Measurements from ENCODE around the gene FCMR. TPM values are rescaled to one million over a fixed set of nuclear protein-coding genes. Genes with fewer than 3 reads are reported as not detected.

Gene FCMR
- total RNA-seq, 4 donors from 2014 or later = 1.8 to 3.1 (median 2.6) TPM

DNA sequence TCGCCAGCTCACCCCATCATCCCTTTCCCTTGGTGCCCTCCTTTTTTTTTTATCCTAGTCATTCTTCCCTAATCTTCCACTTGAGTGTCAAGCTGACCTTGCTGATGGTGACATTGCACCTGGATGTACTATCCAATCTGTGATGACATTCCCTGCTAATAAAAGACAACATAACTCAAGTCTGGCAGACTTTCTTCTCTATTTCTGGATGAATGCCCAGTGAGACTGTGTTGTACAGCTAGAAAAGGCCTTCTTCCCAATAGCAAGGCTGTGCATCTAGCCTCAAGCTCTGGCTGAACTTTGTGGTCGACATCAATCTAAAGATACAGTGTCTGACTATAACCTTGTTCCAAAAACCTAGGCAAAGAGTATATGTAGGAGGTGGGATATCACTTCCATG lies 18.1 kb downstream of the FCMR start:
- H3K4me3 ChIP-seq = no peak overlapping the region
- H3K27me3 ChIP-seq = peaks cover 0 to 15% of the 10 kb centered on the region in 2 donors
- no peaks in the 10 kb centered on the region for H3K4me1 ChIP-seq
- no peaks in the 10 kb centered on the region for H3K36me3 ChIP-seq
- no peak for DNase-seq (ENCODE audit: low spot score in 2 of 2)
- H3K27ac ChIP-seq = no peak overlapping the region
- no peaks in the 10 kb centered on the region for H3K9me3 ChIP-seq
- TF ChIP-seq, protein P1, sequence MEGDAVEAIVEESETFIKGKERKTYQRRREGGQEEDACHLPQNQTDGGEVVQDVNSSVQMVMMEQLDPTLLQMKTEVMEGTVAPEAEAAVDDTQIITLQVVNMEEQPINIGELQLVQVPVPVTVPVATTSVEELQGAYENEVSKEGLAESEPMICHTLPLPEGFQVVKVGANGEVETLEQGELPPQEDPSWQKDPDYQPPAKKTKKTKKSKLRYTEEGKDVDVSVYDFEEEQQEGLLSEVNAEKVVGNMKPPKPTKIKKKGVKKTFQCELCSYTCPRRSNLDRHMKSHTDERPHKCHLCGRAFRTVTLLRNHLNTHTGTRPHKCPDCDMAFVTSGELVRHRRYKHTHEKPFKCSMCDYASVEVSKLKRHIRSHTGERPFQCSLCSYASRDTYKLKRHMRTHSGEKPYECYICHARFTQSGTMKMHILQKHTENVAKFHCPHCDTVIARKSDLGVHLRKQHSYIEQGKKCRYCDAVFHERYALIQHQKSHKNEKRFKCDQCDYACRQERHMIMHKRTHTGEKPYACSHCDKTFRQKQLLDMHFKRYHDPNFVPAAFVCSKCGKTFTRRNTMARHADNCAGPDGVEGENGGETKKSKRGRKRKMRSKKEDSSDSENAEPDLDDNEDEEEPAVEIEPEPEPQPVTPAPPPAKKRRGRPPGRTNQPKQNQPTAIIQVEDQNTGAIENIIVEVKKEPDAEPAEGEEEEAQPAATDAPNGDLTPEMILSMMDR (IDR thresholded peaks at IDR 0.05) = no peak
- TF ChIP-seq POLR2A (IDR thresholded peaks at IDR 0.05) (no peak), EP300 (IDR thresholded peaks at IDR 0.05) (no peak)
- WGBS, 2 donors = 67 to 77% methylated on average over 2 of the region's 2 CpGs

DNA sequence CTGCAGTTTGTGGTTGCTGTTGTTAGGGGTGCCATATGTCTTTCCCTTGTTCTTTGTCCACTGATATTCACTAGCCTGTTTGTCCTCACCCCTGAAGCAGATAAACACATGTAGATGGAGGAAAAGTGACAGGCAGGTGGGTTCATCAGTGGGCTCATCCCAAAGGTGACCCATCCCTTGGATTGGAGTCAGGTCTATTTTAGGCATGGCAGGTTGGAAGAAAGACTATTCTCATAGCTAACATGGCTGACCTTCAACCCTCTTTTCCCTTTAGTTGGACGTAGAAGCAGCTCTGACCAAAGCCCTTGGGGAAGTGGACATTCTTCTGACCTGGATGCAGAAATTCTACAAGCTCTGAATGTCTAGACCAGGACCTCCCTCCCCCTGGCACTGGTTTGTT lies 19.0 kb downstream of the FCMR start:
- peaks cover 0 to 7% of the 10 kb centered on the region in 2 donors for H3K27me3 ChIP-seq
- no peaks in the 10 kb centered on the region for H3K9me3 ChIP-seq
- TF ChIP-seq, protein P1 (IDR thresholded peaks at IDR 0.05) = no peak
- TF ChIP-seq EP300 (IDR thresholded peaks at IDR 0.05) (no peak), POLR2A (IDR thresholded peaks at IDR 0.05) (no peak)
- no peak overlapping the region for H3K27ac ChIP-seq
- no peak for DNase-seq (ENCODE audit: low spot score in 2 of 2)
- WGBS, 2 donors = 59 to 76% methylated on average over 1 of the region's 1 CpG
- H3K4me1 ChIP-seq = no peaks in the 10 kb centered on the region
- H3K36me3 ChIP-seq = no peaks in the 10 kb centered on the region
- H3K4me3 ChIP-seq = no peak overlapping the region

DNA sequence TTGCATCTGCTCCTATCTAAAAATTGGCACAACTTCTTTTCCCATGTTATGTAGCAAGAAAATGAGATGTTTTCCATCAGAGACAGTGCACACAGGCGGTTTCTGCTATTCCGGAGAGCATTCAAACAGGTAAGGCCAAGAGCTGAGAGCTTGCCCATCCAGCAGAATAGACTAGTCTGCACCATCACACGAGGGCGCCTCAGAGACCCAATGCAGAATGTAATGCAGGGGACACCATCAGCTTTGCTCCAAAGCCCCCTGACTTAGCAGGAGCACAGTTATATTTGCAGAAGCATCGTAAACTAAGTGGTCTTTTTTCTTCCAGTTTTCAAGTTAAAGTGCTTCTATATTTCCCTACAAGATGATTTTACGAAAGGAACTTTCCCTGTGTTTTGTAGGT lies 19.8 kb downstream of the FCMR start:
- TF ChIP-seq, protein P1 (IDR thresholded peaks at IDR 0.05) = no peak
- no peak for TF ChIP-seq EP300 (IDR thresholded peaks at IDR 0.05)
- no peak for TF ChIP-seq POLR2A (IDR thresholded peaks at IDR 0.05)
- Histone ChIP-seq H3K36me3 (no peaks in the 10 kb centered on the region), H3K27ac (no peak overlapping the region), H3K9me3 (no peaks in the 10 kb centered on the region), H3K27me3 (no peaks in the 10 kb centered on the region), H3K4me1 (no peaks in the 10 kb centered on the region), H3K4me3 (no peak overlapping the region)
- 80 to 89% methylated on average over 6 of the region's 6 CpGs for WGBS, 2 donors
- DNase-seq (ENCODE audit: low spot score in 2 of 2) = no peak

DNA sequence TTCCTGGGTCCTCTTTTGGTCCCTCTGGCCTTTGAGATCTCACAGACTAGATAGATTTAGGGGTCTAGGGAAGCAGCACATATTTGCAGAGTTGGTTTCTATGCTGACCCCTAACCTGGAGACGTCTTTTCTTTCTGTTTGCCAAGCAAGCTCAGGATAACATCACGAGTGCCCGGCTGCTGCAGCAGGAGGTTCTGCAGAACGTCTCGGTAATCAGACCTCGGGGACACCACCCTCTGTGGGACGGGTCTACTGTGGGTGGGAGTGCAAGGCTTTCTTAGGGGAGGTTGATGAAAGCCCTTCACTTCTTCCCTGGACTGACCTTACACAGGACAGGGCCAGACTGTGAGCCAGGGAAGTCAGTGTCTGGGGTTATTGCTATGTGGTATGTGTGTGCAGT lies 21.6 kb downstream of the FCMR start:
- no peaks in the 10 kb centered on the region for H3K27me3 ChIP-seq
- H3K36me3 ChIP-seq = no peaks in the 10 kb centered on the region
- 78 to 87% methylated on average over 7 of the region's 7 CpGs for WGBS, 2 donors
- no peaks in the 10 kb centered on the region for H3K9me3 ChIP-seq
- TF ChIP-seq, protein P1 (IDR thresholded peaks at IDR 0.05) = no peak
- TF ChIP-seq EP300 (IDR thresholded peaks at IDR 0.05) = no peak
- no peak for TF ChIP-seq POLR2A (IDR thresholded peaks at IDR 0.05)
- H3K4me3 ChIP-seq = no peak overlapping the region
- H3K4me1 ChIP-seq = no peaks in the 10 kb centered on the region
- DNase-seq (ENCODE audit: low spot score in 2 of 2) = no peak
- H3K27ac ChIP-seq = no peak overlapping the region

DNA sequence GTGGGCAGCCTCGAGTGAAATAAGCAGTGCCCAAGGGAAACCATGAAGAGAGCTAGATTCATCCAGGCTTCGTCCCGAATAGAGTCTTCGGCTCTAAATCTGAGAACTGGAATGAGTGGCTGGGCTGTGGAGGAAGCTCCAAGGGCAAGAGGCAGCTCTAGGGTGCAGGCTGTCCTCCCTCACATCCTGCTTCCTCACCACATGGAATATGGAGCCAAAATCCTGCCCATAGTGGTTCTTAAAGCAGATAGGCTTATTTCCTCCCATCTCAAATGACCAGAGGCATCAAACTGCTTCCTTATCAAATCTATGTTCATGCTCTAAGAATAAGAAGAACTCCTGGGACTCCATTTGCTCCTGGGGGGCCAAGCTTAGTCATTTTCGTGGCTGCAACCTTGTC lies 22.0 kb downstream of the FCMR start:
- Histone ChIP-seq H3K27ac (no peak overlapping the region), H3K36me3 (no peaks in the 10 kb centered on the region), H3K4me1 (no peaks in the 10 kb centered on the region), H3K27me3 (no peaks in the 10 kb centered on the region), H3K9me3 (no peaks in the 10 kb centered on the region), H3K4me3 (no peak overlapping the region)
- DNase-seq (ENCODE audit: low spot score in 2 of 2) = no peak
- TF ChIP-seq, protein P1 (IDR thresholded peaks at IDR 0.05) = no peak
- no peak for TF ChIP-seq POLR2A (IDR thresholded peaks at IDR 0.05)
- no peak for TF ChIP-seq EP300 (IDR thresholded peaks at IDR 0.05)
- WGBS, 2 donors = 65 to 85% methylated on average over 5 of the region's 5 CpGs

All from tibial nerve (tissue), 4 donors.